ENCODE data around the gene PLVAP. TPM values are rescaled to one million over a fixed set of nuclear protein-coding genes. Genes with fewer than 3 reads are reported as not detected.

The PLVAP gene
- total RNA-seq, 1 donor from 2014 or later = 378 TPM

DNA sequence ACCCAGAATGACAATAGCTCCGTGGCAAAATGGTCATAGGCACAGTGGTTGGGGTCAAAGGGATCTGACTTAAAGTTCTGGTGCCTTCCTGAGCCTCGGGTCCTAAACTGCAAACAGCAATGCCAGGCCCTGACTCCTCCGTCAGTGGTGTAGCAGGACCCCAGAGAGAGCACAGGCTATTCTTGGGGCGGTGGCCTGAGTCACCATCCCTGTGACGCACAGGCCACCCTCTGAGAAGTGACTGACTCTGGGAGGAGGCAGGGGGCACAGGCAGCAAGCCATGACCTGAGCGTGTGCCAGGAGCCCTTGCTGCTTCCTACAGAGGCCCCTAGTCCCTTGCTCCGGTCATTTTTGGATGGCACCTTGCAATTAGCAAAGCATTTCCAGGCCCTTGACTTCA is 18.7 kb downstream of the PLVAP start:
- DNase-seq (ENCODE audit: low spot score in 2 of 2) = peak in 1 of 2 donors; percentile 82
- Histone ChIP-seq H3K4me1 (no peaks in the 10 kb centered on the region), H3K27ac (no peak overlapping the region), H3K36me3 (no peaks in the 10 kb centered on the region), H3K9me3 (no peaks in the 10 kb centered on the region), H3K27me3 (no peaks in the 10 kb centered on the region), H3K4me3 (no peak overlapping the region)
- TF ChIP-seq CTCF (IDR thresholded peaks at IDR 0.05) = no peak
- intact Hi-C loops (cut with DNase I) = no loop called here

GRCh38 chr19:17357724-17358123 is 19.4 kb downstream of the PLVAP start:
- no peaks in the 10 kb centered on the region for H3K36me3 ChIP-seq
- H3K27ac ChIP-seq = peak overlapping the region in 1 of 2 donors; percentile 30

GRCh38 chr19:17357078-17357666 is 20.0 kb downstream of the PLVAP start:
- no peaks in the 10 kb centered on the region for H3K4me1 ChIP-seq
- no peak for DNase-seq (ENCODE audit: low spot score in 2 of 2)
- no peaks in the 10 kb centered on the region for H3K9me3 ChIP-seq
- no peaks in the 10 kb centered on the region for H3K36me3 ChIP-seq
- TF ChIP-seq CTCF (IDR thresholded peaks at IDR 0.05) = no peak
- no peak overlapping the region for H3K27ac ChIP-seq
- no peak overlapping the region for H3K4me3 ChIP-seq
- intact Hi-C loops (cut with DNase I) = no loop called here
- H3K27me3 ChIP-seq = no peaks in the 10 kb centered on the region

More at GRCh38 chr19:17357724-17358123, 19.4 kb downstream of the PLVAP start:
- Histone ChIP-seq H3K4me1 (no peaks in the 10 kb centered on the region), H3K27me3 (no peaks in the 10 kb centered on the region), H3K9me3 (no peaks in the 10 kb centered on the region), H3K4me3 (no peak overlapping the region)
- no peak for DNase-seq (ENCODE audit: low spot score in 2 of 2)
- TF ChIP-seq CTCF (IDR thresholded peaks at IDR 0.05) = no peak
- intact Hi-C loops (cut with DNase I) = no loop called here

GRCh38 chr19:17353386-17353785 is 23.8 kb downstream of the PLVAP start:
- Histone ChIP-seq H3K36me3 (no peaks in the 10 kb centered on the region), H3K27me3 (no peaks in the 10 kb centered on the region), H3K9me3 (no peaks in the 10 kb centered on the region), H3K4me3 (no peak overlapping the region), H3K27ac (peak overlapping the region in 1 of 2 donors; percentile 60), H3K4me1 (peaks cover 0 to 10% of the 10 kb centered on the region in 2 donors)
- no peak for TF ChIP-seq CTCF (IDR thresholded peaks at IDR 0.05)
- intact Hi-C loops (cut with DNase I) = no loop called here
- DNase-seq (ENCODE audit: low spot score in 2 of 2) = no peak

- peaks cover 5 to 16% of the 10 kb centered on the region in 2 donors for H3K4me1 ChIP-seq
- H3K36me3 ChIP-seq = no peaks in the 10 kb centered on the region
- TF ChIP-seq CTCF (IDR thresholded peaks at IDR 0.05) = no peak
- no peaks in the 10 kb centered on the region for H3K9me3 ChIP-seq
- no peaks in the 10 kb centered on the region for H3K27me3 ChIP-seq
- intact Hi-C loops (cut with DNase I) = no loop called here
- no peak overlapping the region for H3K4me3 ChIP-seq
- peak overlapping the region; percentile 37 to 60 for H3K27ac ChIP-seq
- no peak for DNase-seq (ENCODE audit: low spot score in 2 of 2)
Observed at GRCh38 chr19:17352608-17353280, 24.4 kb downstream of the PLVAP start.

Measured in ascending aorta (tissue), 2 donors.